Measurements from ENCODE around the gene PGA5. TPM values are rescaled to one million over a fixed set of nuclear protein-coding genes. Genes with fewer than 3 reads are reported as not detected.

PGA5 gene
- total RNA-seq, 1 experiment from 2014 or later: 0.33 TPM

DNA sequence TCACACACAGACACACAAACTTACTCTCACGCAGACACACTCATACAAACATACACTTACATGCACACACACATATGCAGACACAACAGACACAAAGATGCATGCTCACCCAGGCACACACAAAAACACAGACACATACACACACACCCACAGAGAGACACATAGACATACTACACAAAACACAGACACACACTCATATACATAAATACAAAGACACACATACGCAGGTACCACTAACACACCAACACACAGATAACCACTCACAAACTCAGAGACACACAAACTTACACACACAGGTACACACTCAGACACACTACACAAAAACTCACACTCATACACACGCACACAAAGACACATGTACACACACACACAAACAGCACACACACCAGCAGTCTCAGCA, 31.8 kb downstream of the PGA5 start:
- Histone ChIP-seq H2BK20ac (ENCODE audit: low read depth, low read length, poor library complexity, severe bottlenecking) (no peak overlapping the region), H3K56ac (ENCODE audit: insufficient read length, low read depth, low read length) (no peak overlapping the region), H3K27ac (ENCODE audit: insufficient read length, low read depth, low read length) (no peak overlapping the region), H4K8ac (replicated peaks; ENCODE audit: insufficient read length, low read depth, low read length) (no peak overlapping the region), H2AFZ (ENCODE audit: low read length) (no peak overlapping the region), H3K27me3 (ENCODE audit: insufficient read depth, low read length) (no peaks in the 10 kb centered on the region), H3K4ac (ENCODE audit: low read depth, low read length) (no peak overlapping the region), H4K5ac (ENCODE audit: insufficient read length, low read depth, low read length) (no peak overlapping the region), H4K91ac (ENCODE audit: insufficient read length, low read depth, low read length) (no peak overlapping the region), H3K9ac (ENCODE audit: extremely low read depth, insufficient read length, low read length) (no peak overlapping the region), H2BK120ac (ENCODE audit: low read depth, low read length, poor library complexity, severe bottlenecking) (no peak overlapping the region), H2AK5ac (ENCODE audit: insufficient read length, low read length) (no peak overlapping the region), H4K20me1 (ENCODE audit: control insufficient read depth, insufficient read depth, insufficient read length) (no peaks in the 10 kb centered on the region), H3K79me1 (ENCODE audit: insufficient read depth, low read depth, low read length, poor library complexity, severe bottlenecking) (no peaks in the 10 kb centered on the region), H3K4me2 (ENCODE audit: insufficient read depth, insufficient read length, low read length) (no peak overlapping the region), H2BK5ac (ENCODE audit: insufficient read length, low read length) (no peak overlapping the region), H3K23me2 (ENCODE audit: insufficient read length, low read depth, low read length, poor library complexity, severe bottlenecking) (no peaks in the 10 kb centered on the region), H3K23ac (ENCODE audit: insufficient read length, low read depth, low read length) (no peak overlapping the region), H3K14ac (ENCODE audit: insufficient read depth, low read length) (no peak overlapping the region), H3K79me2 (ENCODE audit: insufficient read depth, low read length) (no peaks in the 10 kb centered on the region), H3K9me3 (ENCODE audit: control insufficient read depth, low read depth, low read length) (no peaks in the 10 kb centered on the region), H3T11ph (ENCODE audit: low read length) (no peak overlapping the region), H3K18ac (ENCODE audit: insufficient read length, low read depth, low read length) (no peak overlapping the region), H2BK12ac (ENCODE audit: insufficient read length, low read depth, low read length) (no peak overlapping the region), H3K4me1 (ENCODE audit: insufficient read depth, low read length) (no peaks in the 10 kb centered on the region), H2BK15ac (ENCODE audit: low read depth, low read length) (no peak overlapping the region)
- Mint-ChIP-seq H3K27me3 (ENCODE audit: low read depth) (no peaks in the 10 kb centered on the region), H3K4me3 (no peak overlapping the region), H3K27ac (no peak overlapping the region), H3K9me3 (no peaks in the 10 kb centered on the region), H3K36me3 (ENCODE audit: insufficient read depth in 1 of 3, low read depth in 3 of 3) (peaks cover 0 to 42% (median 0%) of the 10 kb centered on the region in 3 experiments; a peak in 3 of 7 replicates), H3K4me1 (peaks cover 0 to 4% of the 10 kb centered on the region in 2 experiments; a peak in 1 of 4 replicates)
- DNase-seq: no peak
- TF ChIP-seq CTCF (conservative IDR thresholded peaks at IDR 0.05): no peak
- WGBS (ENCODE audit: extremely low coverage, insufficient read length, low lambda C conversion rate): no CpG with 5 or more reads among the region's 3 CpGs
